Activated T-helper 17 cell treated with anti-CD3 and anti-CD28 coated beads, Interleukin-2, amount 50 U/mL, for 72 hours (primary cell): ENCODE measurements around the gene PRKAR2B. TPM values are rescaled to one million over a fixed set of nuclear protein-coding genes. Genes with fewer than 3 reads are reported as not detected.

Experiments used
- total RNA-seq, 2 donors: library from RNA; stranded (reverse); gene quantifications; one replicate each; pipeline ENCODE4 v1.2.3, GENCODE V29; 2022

The PRKAR2B gene
- total RNA-seq, 2 donors from 2014 or later = 0.95 to 3.4 TPM

Other genes starting within 250 kb of the PRKAR2B start
- gene PIK3CG, start 179.4 kb upstream of the PRKAR2B start, total RNA-seq = 10 to 100 TPM; 21.6 to 25.7 TPM
- 10 to 100 TPM; 21.8 to 63.5 TPM for gene HBP1, start 124.3 kb downstream of the PRKAR2B start, total RNA-seq